Measurements from ENCODE around the gene RANBP17.

DNA sequence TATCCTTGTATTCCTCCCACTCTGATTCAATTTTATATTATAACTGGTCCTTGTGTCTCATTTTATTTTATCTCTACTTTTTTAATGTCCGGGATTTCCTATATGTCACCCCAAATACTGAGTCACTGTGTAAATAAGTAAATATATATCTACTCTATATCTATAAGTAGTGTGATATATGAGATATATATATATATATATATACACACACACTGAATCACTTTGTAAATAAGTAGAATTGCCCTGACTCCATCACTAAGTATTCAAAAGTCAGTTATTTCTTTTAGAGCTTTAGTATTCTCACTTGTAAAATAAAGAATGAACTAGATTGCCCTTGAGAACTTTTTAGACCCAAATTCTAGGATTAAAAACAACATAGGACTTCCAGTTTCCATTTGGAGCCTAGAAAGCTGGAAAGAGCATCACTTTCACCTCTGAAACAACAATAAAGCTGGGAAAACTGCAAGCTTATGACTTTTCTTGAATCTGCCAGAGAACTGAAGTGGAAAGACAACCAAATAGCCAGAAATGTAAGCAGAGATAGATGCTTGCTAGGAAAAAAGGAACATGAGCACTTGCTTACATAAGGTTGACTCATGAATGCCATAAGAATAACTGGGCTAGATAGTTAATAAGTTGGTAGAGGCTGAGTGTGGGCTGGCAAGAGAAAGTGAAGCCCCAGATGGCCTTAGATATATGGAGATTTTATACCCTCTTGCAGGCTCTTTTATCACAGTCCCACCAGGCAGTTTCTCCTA lies 276.1 kb downstream of the RANBP17 start:
- TF ChIP-seq, protein P1, sequence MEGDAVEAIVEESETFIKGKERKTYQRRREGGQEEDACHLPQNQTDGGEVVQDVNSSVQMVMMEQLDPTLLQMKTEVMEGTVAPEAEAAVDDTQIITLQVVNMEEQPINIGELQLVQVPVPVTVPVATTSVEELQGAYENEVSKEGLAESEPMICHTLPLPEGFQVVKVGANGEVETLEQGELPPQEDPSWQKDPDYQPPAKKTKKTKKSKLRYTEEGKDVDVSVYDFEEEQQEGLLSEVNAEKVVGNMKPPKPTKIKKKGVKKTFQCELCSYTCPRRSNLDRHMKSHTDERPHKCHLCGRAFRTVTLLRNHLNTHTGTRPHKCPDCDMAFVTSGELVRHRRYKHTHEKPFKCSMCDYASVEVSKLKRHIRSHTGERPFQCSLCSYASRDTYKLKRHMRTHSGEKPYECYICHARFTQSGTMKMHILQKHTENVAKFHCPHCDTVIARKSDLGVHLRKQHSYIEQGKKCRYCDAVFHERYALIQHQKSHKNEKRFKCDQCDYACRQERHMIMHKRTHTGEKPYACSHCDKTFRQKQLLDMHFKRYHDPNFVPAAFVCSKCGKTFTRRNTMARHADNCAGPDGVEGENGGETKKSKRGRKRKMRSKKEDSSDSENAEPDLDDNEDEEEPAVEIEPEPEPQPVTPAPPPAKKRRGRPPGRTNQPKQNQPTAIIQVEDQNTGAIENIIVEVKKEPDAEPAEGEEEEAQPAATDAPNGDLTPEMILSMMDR (IDR thresholded peaks at IDR 0.05) = no peak
- TF ChIP-seq POLR2A (IDR thresholded peaks at IDR 0.05) (no peak), POLR2AphosphoS5 (IDR thresholded peaks at IDR 0.05) (no peak), EP300 (IDR thresholded peaks at IDR 0.05; ENCODE audit: low read depth) (no peak)
